NCI-H1092 (cell line): ENCODE measurements around the gene PRKCH.

ENCODE experiments used
- DNase-seq: peaks from one replicate; lab custom pipeline; 2025; lab: John Stamatoyannopoulos, UW

Gene PRKCH

GRCh38 chr14:61532123-61532505 is 210.7 kb downstream of the PRKCH start:
- no peak for DNase-seq

- DNase-seq: no peak
Observed at GRCh38 chr14:61532763-61533162, 211.4 kb downstream of the PRKCH start.

- no peak for DNase-seq
Observed at GRCh38 chr14:61533513-61534255, 212.3 kb downstream of the PRKCH start.

DNA sequence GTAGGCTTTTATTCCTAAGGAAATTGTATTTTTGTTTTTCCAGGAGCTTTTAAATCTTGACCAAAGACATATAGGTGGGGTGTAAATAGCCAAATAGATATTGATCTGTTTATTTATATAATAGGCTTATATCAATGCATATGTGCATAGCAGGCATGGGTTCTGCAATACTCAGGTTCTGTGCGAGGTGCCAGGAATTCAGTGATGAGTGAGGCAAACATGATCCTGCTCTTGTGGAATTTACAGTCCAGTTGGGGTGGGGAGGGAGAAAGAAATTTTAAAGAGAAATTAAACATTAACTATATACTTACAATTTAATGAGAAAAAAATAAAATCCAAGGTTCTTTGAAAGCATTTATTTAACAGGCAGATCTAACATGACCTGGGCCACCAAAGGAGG is 213.7 kb downstream of the PRKCH start:
- no peak for DNase-seq

GRCh38 chr14:61535458-61535857 is 214.1 kb downstream of the PRKCH start:
- no peak for DNase-seq

DNA sequence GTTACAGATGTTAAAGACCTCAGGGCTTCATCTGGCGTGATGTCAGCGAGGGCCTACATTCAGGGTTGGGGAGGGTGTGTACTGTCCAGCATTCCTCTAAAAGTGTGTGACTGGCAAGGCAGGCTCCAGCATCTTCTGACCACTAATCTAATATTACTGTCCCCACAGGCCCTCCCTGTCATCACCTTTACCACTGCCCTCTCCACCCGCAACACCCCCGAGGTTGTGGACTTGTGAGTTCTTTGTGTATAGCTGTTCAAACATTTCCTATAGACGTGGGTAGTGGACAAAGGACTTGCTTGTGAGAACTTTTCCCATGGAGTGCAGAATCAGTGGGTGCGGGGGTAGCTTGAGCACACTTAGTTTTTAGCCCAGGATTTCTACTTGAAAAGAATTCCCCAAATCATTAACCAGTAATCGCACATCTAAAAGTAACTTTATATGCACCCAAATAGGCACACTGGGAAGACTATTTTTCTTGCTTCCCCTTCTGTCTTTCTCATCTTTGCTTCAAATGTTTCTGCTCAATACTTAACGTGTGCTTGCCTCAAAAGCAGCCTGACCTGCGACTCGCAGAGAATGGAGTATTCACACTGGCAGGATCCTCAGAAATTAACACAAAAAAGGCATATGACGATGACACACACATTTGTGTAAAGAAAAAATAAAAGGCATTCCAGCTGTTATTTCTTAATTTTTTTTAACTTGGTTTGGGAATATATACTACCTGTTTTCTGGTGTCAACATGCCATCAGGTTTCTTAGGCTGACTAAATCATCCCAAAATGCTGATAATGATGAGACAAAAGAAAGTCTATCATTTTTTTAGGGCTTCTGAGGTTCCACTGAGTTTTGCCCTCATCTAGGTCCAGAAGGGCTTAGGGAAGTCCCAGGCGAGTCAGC is 215.5 kb downstream of the PRKCH start:
- no peak for DNase-seq

DNA sequence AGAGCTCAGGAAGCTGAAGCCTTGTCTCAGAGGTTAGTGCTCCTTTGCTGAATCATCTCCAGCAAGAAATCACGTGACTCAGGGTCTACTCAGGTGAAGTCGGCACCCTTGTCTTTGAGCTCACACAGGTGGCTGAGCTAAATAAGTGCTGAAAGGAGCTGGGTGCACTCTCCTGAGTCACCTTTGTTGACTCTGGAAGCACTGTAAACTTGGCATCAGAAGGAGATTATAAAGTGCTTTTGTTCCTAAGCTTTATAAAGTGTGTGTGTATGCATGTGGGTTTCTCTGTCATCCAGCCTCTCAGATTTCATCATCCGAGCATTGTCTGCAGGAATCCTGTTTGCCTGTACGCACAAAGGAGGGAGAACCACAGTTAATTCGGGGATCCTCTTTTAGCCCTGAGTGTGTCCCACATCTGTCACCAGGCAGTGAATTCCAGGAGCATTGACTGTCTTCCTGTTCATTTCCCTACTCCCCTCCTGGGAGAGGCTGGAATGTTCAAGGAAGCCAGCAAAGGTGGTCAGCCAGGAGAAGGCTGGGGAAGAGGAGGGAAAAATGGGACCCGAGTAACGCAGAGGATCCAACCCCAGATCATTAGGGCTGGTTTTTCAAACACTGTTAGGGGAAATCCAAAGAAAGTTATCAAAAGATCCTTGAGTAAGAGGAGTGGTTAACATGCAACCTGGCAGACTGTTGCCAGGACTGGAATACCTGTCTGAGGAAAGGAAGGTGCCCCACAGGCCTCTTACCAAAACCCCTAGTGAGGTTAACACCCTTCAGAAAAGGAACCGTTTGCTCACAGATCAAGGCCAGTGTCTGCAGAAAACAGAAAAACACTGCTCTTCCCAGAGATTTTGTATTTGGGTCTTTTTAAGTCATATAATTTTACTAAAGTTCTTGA is 216.4 kb downstream of the PRKCH start:
- no peak for DNase-seq

GRCh38 chr14:61538464-61539022 is 217.2 kb downstream of the PRKCH start:
- no peak for DNase-seq

- DNase-seq: no peak
Observed at GRCh38 chr14:61539631-61540030, 218.3 kb downstream of the PRKCH start.

GRCh38 chr14:61540931-61541330 is 219.6 kb downstream of the PRKCH start:
- DNase-seq: no peak

DNA sequence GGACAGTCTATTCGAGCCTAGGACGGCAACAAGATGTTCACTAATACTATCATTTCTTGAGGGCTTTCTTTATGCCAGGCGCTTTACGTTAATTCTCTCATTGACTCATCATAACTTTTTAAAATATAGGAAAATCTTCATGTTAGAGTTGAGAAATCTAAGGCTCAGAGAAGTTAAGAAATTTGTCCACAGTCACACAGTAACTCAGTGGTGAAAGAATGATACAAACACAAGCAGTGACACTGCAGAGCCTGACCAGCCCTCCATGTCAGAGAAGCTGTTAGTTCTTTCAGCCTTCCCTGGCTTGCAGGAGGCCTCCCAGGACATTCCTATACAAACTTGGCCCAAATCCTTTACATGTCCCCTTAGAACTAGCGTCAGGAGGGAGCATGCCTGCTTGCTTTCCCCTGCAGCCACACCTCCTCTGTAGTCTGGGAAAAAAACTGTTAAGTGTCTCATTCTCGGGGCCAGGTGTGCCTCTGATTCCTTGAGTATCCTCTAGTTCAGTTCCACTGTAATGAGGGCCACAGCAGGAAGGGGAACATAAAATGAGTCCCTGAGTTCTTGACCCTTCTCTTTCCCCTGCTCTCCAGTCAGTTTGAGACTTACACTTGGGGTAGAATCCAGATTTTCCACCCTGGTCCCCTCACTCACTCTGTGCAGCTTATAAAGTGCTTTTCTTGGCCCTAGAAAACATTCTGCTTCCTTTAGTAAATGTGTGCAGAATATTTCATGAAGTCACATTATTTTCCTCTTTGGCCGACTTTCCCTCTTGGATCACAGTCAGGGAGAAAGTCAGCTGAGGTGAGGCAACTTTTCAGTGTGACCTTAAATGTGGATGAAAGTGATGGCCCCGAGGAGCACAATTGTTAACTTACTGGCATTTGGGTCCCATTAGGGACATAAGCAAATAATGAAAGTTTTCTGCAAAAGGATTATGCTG is 221.7 kb downstream of the PRKCH start:
- no peak for DNase-seq

GRCh38 chr14:61543946-61544345 is 222.6 kb downstream of the PRKCH start:
- DNase-seq: no peak

GRCh38 chr14:61544448-61545330 is 223.3 kb downstream of the PRKCH start:
- no peak for DNase-seq

- no peak for DNase-seq
Observed at GRCh38 chr14:61545726-61546455, 224.5 kb downstream of the PRKCH start.

GRCh38 chr14:61547186-61548069 is 226.0 kb downstream of the PRKCH start:
- DNase-seq: no peak

DNA sequence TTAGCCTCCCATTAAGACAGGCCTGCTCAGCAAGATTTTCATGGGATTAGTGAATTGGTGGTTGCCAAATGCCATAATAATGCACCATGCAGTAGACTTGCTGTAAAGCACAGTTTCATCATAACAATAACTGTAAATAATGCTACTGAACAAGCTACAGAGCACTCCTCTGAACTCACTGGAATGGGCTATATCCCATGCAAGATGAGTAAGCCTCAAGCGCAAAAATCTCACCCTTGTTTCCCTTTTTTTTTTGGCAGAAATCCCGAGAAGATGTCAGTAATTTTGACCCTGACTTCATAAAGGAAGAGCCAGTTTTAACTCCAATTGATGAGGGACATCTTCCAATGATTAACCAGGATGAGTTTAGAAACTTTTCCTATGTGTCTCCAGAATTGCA is 228.0 kb downstream of the PRKCH start:
- no peak for DNase-seq

GRCh38 chr14:61551384-61551783 is 230.0 kb downstream of the PRKCH start:
- no peak for DNase-seq

- no peak for DNase-seq
Observed at GRCh38 chr14:61552241-61552640, 230.9 kb downstream of the PRKCH start.
